ENCODE measurements around the gene DNAAF5. TPM values are rescaled to one million over a fixed set of nuclear protein-coding genes. Genes with fewer than 3 reads are reported as not detected.
"Not testable (repeated sequence)": the region's sequence is repeated elsewhere in the genome, so short reads cannot be mapped to it uniquely, and the experiment has no call there.

Gene DNAAF5
- total RNA-seq, 2 experiments from 2014 or later = 25.5 to 27.0 TPM

DNA sequence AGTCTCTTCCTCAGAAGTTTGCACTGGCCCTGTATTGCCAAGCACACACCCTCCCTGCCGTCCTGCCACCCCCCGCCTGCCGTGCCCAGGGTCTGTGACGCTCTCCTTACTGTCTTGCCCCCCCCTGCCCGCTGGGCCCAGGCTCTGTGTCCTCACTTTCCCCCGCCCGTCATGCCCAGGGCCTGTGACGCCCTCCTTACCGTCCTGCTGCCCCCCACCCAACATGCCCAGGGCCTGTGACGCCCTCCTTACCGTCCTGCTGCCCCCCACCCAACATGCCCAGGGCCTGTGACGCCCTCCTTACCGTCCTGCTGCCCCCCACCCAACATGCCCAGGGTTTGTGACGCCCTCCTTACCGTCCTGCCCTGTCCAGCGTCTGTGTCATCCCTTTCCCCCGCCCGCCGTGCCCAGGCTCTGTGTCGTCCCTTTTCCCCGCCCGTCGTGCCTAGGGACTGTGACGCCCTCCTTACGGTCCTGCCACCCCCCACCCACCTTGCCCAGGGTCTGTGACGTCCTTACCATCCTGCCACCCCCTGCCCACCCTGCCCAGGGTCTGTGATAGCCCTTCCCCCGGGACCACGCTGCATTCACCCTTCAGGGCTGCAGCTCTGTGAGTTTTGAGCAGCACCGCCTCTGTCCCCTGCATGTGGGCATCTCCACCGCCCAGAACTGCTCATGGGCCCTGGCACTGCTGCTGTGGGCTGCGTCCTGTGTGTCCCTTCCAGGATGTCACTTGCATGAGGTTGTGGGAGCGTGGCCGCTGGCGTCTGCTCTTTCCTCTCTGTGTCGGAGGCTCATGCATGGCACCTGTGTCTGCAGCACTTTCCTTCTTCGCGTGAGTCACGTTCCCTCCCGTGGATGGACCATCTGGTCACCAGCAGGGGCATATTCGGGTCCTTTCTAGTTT lies 19.9 kb downstream of the DNAAF5 start:
- peaks cover 24% of the 10 kb centered on the region for H3K36me3 Mint-ChIP-seq (ENCODE audit: low read depth)
- POLR2A ChIA-PET = no interaction called here
- H3K4me3 Mint-ChIP-seq = no peak overlapping the region
- no peaks in the 10 kb centered on the region for H3K27me3 Mint-ChIP-seq (ENCODE audit: low read depth)
- H3K4me1 Mint-ChIP-seq (ENCODE audit: low read depth) = no peaks in the 10 kb centered on the region
- no peak for DNase-seq
- CTCF ChIA-PET = no interaction called here
- H3K27ac Mint-ChIP-seq = no peak overlapping the region
- H3K9me3 Mint-ChIP-seq (ENCODE audit: insufficient read depth) = no peaks in the 10 kb centered on the region
- no peak for ATAC-seq

- no peak overlapping the region for H3K4me3 Mint-ChIP-seq
- ChIA-PET CTCF (no interaction called here), POLR2A (no interaction called here)
- no peaks in the 10 kb centered on the region for H3K4me1 Mint-ChIP-seq (ENCODE audit: low read depth)
- DNase-seq (no peak), ATAC-seq (no peak)
- no peak overlapping the region for H3K27ac Mint-ChIP-seq
- no peaks in the 10 kb centered on the region for H3K27me3 Mint-ChIP-seq (ENCODE audit: low read depth)
- H3K36me3 Mint-ChIP-seq (ENCODE audit: low read depth) = peaks cover 24% of the 10 kb centered on the region
- H3K9me3 Mint-ChIP-seq (ENCODE audit: insufficient read depth) = no peaks in the 10 kb centered on the region
Observed at GRCh38 chr7:747186-747585, 20.7 kb downstream of the DNAAF5 start.

GRCh38 chr7:748446-748845 lies 21.9 kb downstream of the DNAAF5 start:
- H3K36me3 Mint-ChIP-seq (ENCODE audit: low read depth) = peaks cover 22% of the 10 kb centered on the region
- DNase-seq = no peak
- CTCF ChIA-PET = no interaction called here
- no peaks in the 10 kb centered on the region for H3K27me3 Mint-ChIP-seq (ENCODE audit: low read depth)
- ATAC-seq = no peak
- H3K27ac Mint-ChIP-seq = no peak overlapping the region
- H3K4me1 Mint-ChIP-seq (ENCODE audit: low read depth) = no peaks in the 10 kb centered on the region
- no peaks in the 10 kb centered on the region for H3K9me3 Mint-ChIP-seq (ENCODE audit: insufficient read depth)
- POLR2A ChIA-PET = no interaction called here
- no peak overlapping the region for H3K4me3 Mint-ChIP-seq

- H3K36me3 Mint-ChIP-seq (ENCODE audit: low read depth) = peaks cover 22% of the 10 kb centered on the region
Observed at GRCh38 chr7:749140-749551, 22.6 kb downstream of the DNAAF5 start.

GRCh38 chr7:750111-750905 lies 23.8 kb downstream of the DNAAF5 start:
- no peaks in the 10 kb centered on the region for H3K4me1 Mint-ChIP-seq (ENCODE audit: low read depth)
- peaks cover 18% of the 10 kb centered on the region for H3K36me3 Mint-ChIP-seq (ENCODE audit: low read depth)
- ChIA-PET CTCF (no interaction called here), POLR2A (no interaction called here)
- DNase-seq (no peak), ATAC-seq (no peak)
- no peaks in the 10 kb centered on the region for H3K27me3 Mint-ChIP-seq (ENCODE audit: low read depth)
- H3K27ac Mint-ChIP-seq = no peak overlapping the region
- no peaks in the 10 kb centered on the region for H3K9me3 Mint-ChIP-seq (ENCODE audit: insufficient read depth)
- H3K4me3 Mint-ChIP-seq = no peak overlapping the region

More at GRCh38 chr7:749140-749551, 22.6 kb downstream of the DNAAF5 start:
- H3K27ac Mint-ChIP-seq = no peak overlapping the region
- ChIA-PET CTCF (no interaction called here), POLR2A (no interaction called here)
- DNase-seq (no peak), ATAC-seq (no peak)
- H3K4me1 Mint-ChIP-seq (ENCODE audit: low read depth) = no peaks in the 10 kb centered on the region
- no peaks in the 10 kb centered on the region for H3K9me3 Mint-ChIP-seq (ENCODE audit: insufficient read depth)
- H3K4me3 Mint-ChIP-seq = no peak overlapping the region
- H3K27me3 Mint-ChIP-seq (ENCODE audit: low read depth) = no peaks in the 10 kb centered on the region

DNA sequence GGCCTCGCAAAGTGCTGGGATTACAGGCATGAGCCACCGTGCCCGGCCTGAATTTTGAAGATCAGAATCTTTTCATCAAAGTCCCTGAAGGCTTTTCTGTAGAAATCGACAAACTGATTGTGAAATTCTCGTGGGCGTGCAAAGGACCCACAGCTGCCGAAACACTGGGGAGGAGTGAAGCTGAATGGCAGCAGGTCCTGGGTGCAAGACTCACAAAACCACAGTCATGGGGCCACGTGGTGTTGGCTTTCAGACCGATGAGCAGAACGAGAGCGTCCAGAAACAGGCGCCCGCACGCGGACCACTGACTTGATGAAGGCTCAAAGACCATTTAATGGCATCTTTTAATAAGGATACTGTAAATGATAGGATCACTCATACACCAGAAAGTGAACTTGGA lies 25.3 kb downstream of the DNAAF5 start:
- Mint-ChIP-seq H3K9me3 (ENCODE audit: insufficient read depth) (no peaks in the 10 kb centered on the region), H3K27ac (no peak overlapping the region), H3K27me3 (ENCODE audit: low read depth) (no peaks in the 10 kb centered on the region), H3K36me3 (ENCODE audit: low read depth) (peaks cover 16% of the 10 kb centered on the region), H3K4me3 (no peak overlapping the region), H3K4me1 (ENCODE audit: low read depth) (no peaks in the 10 kb centered on the region)
- ATAC-seq = no peak
- no peak for DNase-seq
- ChIA-PET POLR2A (no interaction called here), CTCF (no interaction called here)

- CTCF ChIA-PET; POLR2A ChIA-PET; H3K4me3 Mint-ChIP-seq; H3K9me3 Mint-ChIP-seq (ENCODE audit: insufficient read depth); DNase-seq; H3K27me3 Mint-ChIP-seq (ENCODE audit: low read depth); H3K4me1 Mint-ChIP-seq (ENCODE audit: low read depth); H3K27ac Mint-ChIP-seq; ATAC-seq: not testable (repeated sequence)
- H3K36me3 Mint-ChIP-seq (ENCODE audit: low read depth) = peaks cover 18% of the 10 kb centered on the region
Observed at GRCh38 chr7:752256-752655, 25.8 kb downstream of the DNAAF5 start.

- no peak for DNase-seq
- Mint-ChIP-seq H3K9me3 (ENCODE audit: insufficient read depth) (no peaks in the 10 kb centered on the region), H3K4me3 (no peak overlapping the region), H3K36me3 (ENCODE audit: low read depth) (peaks cover 26% of the 10 kb centered on the region), H3K4me1 (ENCODE audit: low read depth) (no peaks in the 10 kb centered on the region), H3K27me3 (ENCODE audit: low read depth) (no peaks in the 10 kb centered on the region), H3K27ac (no peak overlapping the region)
- ChIA-PET CTCF (no interaction called here), POLR2A (no interaction called here)
- no peak for ATAC-seq
Observed at GRCh38 chr7:753190-753589, 26.7 kb downstream of the DNAAF5 start.

DNA sequence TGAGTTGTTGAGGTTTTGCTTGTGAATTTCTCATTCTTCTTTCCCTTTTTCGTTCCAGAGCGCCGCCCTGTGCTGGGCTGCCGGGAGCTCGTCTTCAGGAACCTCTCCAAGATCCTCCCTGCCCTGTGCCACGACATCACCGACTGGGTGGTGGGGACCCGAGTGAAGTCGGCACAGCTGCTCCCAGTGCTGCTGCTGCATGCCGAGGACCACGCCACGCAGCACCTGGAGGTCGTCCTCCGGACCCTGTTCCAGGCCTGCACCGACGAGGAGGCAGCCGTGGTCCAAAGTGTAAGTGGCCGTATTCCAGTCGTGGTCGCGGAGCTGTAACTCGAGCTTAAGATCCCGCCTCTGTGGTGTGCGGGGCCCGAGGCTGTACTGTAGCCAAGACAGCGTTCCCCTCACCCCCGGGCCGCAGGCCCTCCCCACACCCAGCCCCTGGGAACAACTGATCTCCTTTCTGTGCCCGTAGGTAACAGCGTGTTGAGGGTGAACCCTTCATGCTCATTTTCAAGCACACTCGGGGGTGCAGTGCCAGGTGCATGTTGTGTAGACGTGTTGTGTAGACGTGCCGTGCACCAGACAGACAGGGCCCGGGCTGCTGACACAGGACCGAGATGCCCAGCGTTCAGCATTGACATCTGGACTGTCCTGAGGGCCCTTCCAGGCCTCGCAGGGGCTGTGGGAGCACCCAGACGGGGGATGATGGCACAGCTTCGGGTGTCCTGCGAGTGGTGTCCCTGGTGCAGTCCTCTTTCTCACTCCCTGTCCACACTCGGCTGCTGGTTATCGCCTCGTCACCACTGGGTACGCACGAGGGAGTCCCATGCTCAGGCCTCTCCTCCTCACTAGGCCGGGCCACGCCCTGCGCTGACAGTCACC lies 28.3 kb downstream of the DNAAF5 start:
- no peak overlapping the region for H3K27ac Mint-ChIP-seq
- H3K4me3 Mint-ChIP-seq = no peak overlapping the region
- no peaks in the 10 kb centered on the region for H3K27me3 Mint-ChIP-seq (ENCODE audit: low read depth)
- no peak for ATAC-seq
- peaks cover 30% of the 10 kb centered on the region for H3K36me3 Mint-ChIP-seq (ENCODE audit: low read depth)
- ChIA-PET POLR2A (no interaction called here), CTCF (no interaction called here)
- no peaks in the 10 kb centered on the region for H3K9me3 Mint-ChIP-seq (ENCODE audit: insufficient read depth)
- H3K4me1 Mint-ChIP-seq (ENCODE audit: low read depth) = no peaks in the 10 kb centered on the region
- no peak for DNase-seq

GRCh38 chr7:755413-755805 lies 28.9 kb downstream of the DNAAF5 start:
- Mint-ChIP-seq H3K36me3 (ENCODE audit: low read depth) (peaks cover 30% of the 10 kb centered on the region), H3K9me3 (ENCODE audit: insufficient read depth) (no peaks in the 10 kb centered on the region), H3K27ac (no peak overlapping the region), H3K4me1 (ENCODE audit: low read depth) (no peaks in the 10 kb centered on the region), H3K27me3 (ENCODE audit: low read depth) (no peaks in the 10 kb centered on the region), H3K4me3 (no peak overlapping the region)
- CTCF ChIA-PET = no interaction called here
- ATAC-seq (no peak), DNase-seq (no peak)
- POLR2A ChIA-PET = no interaction called here

- no peaks in the 10 kb centered on the region for H3K27me3 Mint-ChIP-seq (ENCODE audit: low read depth)
- ATAC-seq = no peak
- H3K4me3 Mint-ChIP-seq = no peak overlapping the region
- no peak overlapping the region for H3K27ac Mint-ChIP-seq
- ChIA-PET CTCF (no interaction called here), POLR2A (no interaction called here)
- no peaks in the 10 kb centered on the region for H3K9me3 Mint-ChIP-seq (ENCODE audit: insufficient read depth)
- no peaks in the 10 kb centered on the region for H3K4me1 Mint-ChIP-seq (ENCODE audit: low read depth)
- DNase-seq = no peak
- peaks cover 30% of the 10 kb centered on the region for H3K36me3 Mint-ChIP-seq (ENCODE audit: low read depth)
Observed at GRCh38 chr7:756231-756927, 29.9 kb downstream of the DNAAF5 start.
